Chondrocyte (in vitro differentiated cells): Measurements from ENCODE around the gene PRRC2C. TPM values are rescaled to one million over a fixed set of nuclear protein-coding genes. Genes with fewer than 3 reads are reported as not detected.
"Not testable (repeated sequence)": the region's sequence is repeated elsewhere in the genome, so short reads cannot be mapped to it uniquely, and the experiment has no call there.

ENCODE experiments used
- DNase-seq: peaks from one replicate; pipeline ENCODE4 v3.0.0; 2021; ENCODE audit warnings: mixed read lengths, low spot score
- H3K27ac Mint-ChIP-seq: one replicate; pipeline ENCODE4 v1.8.0; 2021; ENCODE audit warnings: mild to moderate bottlenecking, moderate library complexity, mixed read lengths; ENCODE audit not compliant: unreplicated experiment
- H3K27me3 Mint-ChIP-seq: 2 replicates; pipeline ENCODE4 v1.8.0; 2021; ENCODE audit warnings: low read depth, mixed read lengths
- H3K36me3 Mint-ChIP-seq: 2 replicates; pipeline ENCODE4 v1.8.0; 2021; ENCODE audit warnings: low read depth, mixed read lengths
- H3K4me1 Mint-ChIP-seq: 2 replicates; pipeline ENCODE4 v1.8.0; 2021; ENCODE audit warnings: low read depth, mild to moderate bottlenecking, mixed read lengths
- H3K4me3 Mint-ChIP-seq: one replicate; pipeline ENCODE4 v1.8.0; 2021; ENCODE audit warnings: mild to moderate bottlenecking, moderate library complexity, mixed read lengths; ENCODE audit not compliant: unreplicated experiment
- H3K9me3 Mint-ChIP-seq: 2 replicates; pipeline ENCODE4 v1.8.0; 2021; ENCODE audit warnings: low read depth, mixed read lengths
- total RNA-seq: library from RNA; stranded (reverse); gene quantifications from 3 replicates; pipeline ENCODE4 v1.2.1, GENCODE V29; 2021
- TF ChIP-seq, protein P1 (sequence below): fragments of 200-600 bp; sonication (generic); IDR thresholded peaks from 2 replicates; pipeline ENCODE4 v1.5.0; 2021; ENCODE audit warnings: antibody characterized with exemption, mild to moderate bottlenecking, moderate library complexity

Gene PRRC2C
- total RNA-seq, 1 donor from 2014 or later = 146 TPM

DNA sequence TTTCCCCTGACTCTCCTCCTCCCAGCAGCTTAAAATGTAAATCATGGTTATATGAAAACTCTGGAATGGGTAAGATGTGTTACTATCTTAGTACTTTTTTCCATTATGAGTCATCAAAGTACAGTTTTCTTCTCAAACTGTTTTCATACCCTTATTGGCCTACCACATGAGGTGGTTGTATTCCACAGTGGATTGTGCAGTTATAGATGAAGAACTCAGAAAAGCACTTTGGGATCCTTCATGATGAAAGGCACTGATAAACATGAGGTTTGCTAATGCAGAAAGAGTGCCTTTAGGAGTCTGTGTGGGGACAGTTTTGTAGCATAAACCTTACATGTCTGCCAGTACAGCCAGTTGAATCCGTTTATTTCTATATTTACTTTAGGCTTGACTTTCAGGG, 104.7 kb downstream of the PRRC2C start:
- H3K9me3 Mint-ChIP-seq = no peaks in the 10 kb centered on the region
- peak overlapping the region; percentile 34 for H3K27ac Mint-ChIP-seq
- H3K4me1 Mint-ChIP-seq = peaks cover 20% of the 10 kb centered on the region
- TF ChIP-seq, protein P1, sequence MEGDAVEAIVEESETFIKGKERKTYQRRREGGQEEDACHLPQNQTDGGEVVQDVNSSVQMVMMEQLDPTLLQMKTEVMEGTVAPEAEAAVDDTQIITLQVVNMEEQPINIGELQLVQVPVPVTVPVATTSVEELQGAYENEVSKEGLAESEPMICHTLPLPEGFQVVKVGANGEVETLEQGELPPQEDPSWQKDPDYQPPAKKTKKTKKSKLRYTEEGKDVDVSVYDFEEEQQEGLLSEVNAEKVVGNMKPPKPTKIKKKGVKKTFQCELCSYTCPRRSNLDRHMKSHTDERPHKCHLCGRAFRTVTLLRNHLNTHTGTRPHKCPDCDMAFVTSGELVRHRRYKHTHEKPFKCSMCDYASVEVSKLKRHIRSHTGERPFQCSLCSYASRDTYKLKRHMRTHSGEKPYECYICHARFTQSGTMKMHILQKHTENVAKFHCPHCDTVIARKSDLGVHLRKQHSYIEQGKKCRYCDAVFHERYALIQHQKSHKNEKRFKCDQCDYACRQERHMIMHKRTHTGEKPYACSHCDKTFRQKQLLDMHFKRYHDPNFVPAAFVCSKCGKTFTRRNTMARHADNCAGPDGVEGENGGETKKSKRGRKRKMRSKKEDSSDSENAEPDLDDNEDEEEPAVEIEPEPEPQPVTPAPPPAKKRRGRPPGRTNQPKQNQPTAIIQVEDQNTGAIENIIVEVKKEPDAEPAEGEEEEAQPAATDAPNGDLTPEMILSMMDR = no peak
- no peak for DNase-seq
- no peak overlapping the region for H3K4me3 Mint-ChIP-seq
- no peaks in the 10 kb centered on the region for H3K27me3 Mint-ChIP-seq
- peaks cover 54% of the 10 kb centered on the region for H3K36me3 Mint-ChIP-seq

DNA sequence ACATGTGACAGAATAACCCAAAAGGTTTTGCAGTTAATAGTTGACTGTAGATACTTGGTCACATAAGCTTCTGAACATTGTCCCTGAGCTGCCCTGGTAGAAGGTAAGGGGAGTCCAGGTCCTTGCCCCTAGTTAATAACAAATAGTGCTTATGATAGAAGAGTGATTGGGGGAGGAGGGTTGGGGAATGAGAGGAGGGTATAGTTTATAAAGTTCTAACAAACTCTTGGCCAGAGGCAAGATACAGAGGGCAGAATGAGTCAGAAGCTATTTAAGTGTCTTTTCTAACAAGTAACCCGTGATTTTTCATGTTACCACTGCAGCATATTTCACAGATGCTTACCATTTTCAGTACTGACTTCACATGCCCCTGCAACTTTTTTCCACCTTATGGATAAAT, 110.0 kb downstream of the PRRC2C start:
- H3K4me1 Mint-ChIP-seq = peaks cover 11% of the 10 kb centered on the region
- H3K27me3 Mint-ChIP-seq = no peaks in the 10 kb centered on the region
- H3K36me3 Mint-ChIP-seq = peaks cover 38% of the 10 kb centered on the region
- H3K9me3 Mint-ChIP-seq = peaks cover 11% of the 10 kb centered on the region
- peak overlapping the region; percentile 89 for H3K27ac Mint-ChIP-seq
- no peak for DNase-seq
- no peak overlapping the region for H3K4me3 Mint-ChIP-seq
- TF ChIP-seq, protein P1 = no peak

DNA sequence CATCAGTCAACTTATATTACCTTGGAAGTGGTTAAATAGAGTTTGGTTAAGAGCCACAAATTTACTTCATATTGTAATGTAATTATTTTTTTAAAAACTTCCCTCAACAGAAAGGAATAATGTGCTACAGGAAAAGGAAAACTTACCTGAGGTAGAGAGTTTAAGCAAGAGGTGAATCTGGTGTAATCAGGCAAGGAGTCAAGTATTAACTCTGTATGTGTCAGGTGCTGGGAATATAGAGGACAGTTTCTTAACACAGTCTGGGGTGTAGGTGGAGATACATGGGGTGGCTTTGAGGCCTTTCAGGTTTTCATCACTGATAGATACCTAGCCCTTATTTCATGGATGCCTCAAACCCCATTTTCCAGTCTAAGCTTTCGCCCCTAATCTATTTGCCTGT, 110.8 kb downstream of the PRRC2C start:
- Mint-ChIP-seq H3K27ac (no peak overlapping the region), H3K4me3 (no peak overlapping the region), H3K36me3 (peaks cover 34% of the 10 kb centered on the region), H3K27me3 (no peaks in the 10 kb centered on the region), H3K4me1 (peaks cover 10% of the 10 kb centered on the region), H3K9me3 (peaks cover 11% of the 10 kb centered on the region)
- TF ChIP-seq, protein P1 = no peak
- DNase-seq = no peak

DNA sequence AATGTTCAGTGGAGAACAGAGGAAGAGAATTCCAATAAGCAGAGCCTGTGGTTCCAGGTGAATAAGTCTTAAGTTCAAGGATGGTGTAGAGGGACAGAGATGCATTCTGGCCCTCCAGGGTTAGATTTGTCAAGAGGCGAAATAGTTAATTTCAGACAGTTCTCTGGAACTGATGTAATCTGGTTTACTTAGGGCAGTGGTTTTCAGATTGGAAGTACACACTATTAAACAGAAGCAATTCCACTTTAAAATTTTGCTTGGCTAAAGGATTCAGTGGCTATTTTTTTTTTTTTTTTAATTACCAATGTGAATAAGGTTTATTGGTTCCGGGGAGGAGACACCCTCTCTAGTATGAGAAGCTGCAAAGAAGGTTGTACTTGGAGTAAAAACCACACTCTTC, 111.4 kb downstream of the PRRC2C start:
- H3K27me3 Mint-ChIP-seq = no peaks in the 10 kb centered on the region
- TF ChIP-seq, protein P1 = no peak
- no peak overlapping the region for H3K27ac Mint-ChIP-seq
- DNase-seq = no peak
- H3K4me3 Mint-ChIP-seq = no peak overlapping the region
- H3K9me3 Mint-ChIP-seq = peaks cover 11% of the 10 kb centered on the region
- peaks cover 10% of the 10 kb centered on the region for H3K4me1 Mint-ChIP-seq
- H3K36me3 Mint-ChIP-seq = peaks cover 28% of the 10 kb centered on the region

DNA sequence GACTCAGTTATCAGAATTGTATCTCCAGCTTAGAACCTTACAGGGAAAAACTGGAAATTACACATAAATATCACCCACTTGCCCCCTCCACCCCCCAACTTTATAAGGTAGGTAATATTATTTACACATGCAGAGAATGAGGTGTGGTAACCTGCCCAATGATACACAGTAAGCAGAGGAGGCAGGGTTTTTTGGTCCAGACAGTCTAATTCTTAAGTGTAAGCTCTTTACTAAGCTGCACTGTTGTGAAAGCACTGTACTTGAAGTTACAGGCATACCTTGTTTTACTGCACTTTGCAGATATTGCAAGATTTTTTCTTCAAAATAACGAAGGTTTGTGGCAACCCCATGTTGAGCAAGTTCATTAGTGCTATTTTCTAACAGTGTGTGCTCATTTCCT, 111.9 kb downstream of the PRRC2C start:
- Mint-ChIP-seq H3K9me3 (peaks cover 11% of the 10 kb centered on the region), H3K4me1 (peaks cover 10% of the 10 kb centered on the region), H3K36me3 (peaks cover 25% of the 10 kb centered on the region), H3K27me3 (no peaks in the 10 kb centered on the region), H3K4me3 (no peak overlapping the region), H3K27ac (no peak overlapping the region)
- DNase-seq = no peak
- TF ChIP-seq, protein P1 = no peak

DNA sequence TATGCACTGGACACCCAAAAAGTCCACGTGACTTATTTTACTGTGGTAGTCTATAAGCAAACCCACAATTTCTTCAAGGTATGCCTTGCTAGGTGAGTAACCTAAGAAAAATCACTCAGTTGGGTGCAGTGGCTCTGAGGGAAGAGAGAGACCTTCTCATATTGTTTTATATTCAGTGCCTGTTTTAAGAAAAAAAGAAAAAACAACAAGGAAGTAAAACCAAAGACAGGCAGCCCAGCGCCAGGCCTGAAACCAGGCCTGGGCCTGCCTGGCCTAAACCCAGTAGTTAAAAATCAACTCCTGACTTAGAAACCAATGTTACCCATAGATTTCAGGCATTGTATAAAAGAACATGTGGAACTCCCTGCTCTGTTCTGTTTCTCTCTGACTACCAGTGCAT, 115.0 kb downstream of the PRRC2C start:
- not testable (repeated sequence) for H3K4me1 Mint-ChIP-seq, H3K27me3 Mint-ChIP-seq, H3K27ac Mint-ChIP-seq, H3K36me3 Mint-ChIP-seq, H3K4me3 Mint-ChIP-seq, DNase-seq
- H3K9me3 Mint-ChIP-seq = peaks cover 11% of the 10 kb centered on the region
